Activated CD8-positive, alpha-beta T cell treated with anti-CD3 and anti-CD28 coated beads for 36 hours (primary cell): ENCODE measurements around the gene PLEKHN1. TPM values are rescaled to one million over a fixed set of nuclear protein-coding genes. Genes with fewer than 3 reads are reported as not detected.

Experiments
- ATAC-seq: fragments of 200-7000 bp; cut with Tn5 transposase; one replicate; pipeline ENCODE4 v1.10.0; 2021; ENCODE audit warnings: mild to moderate bottlenecking, moderate library complexity
- CTCF ChIA-PET: fragments of 350-600 bp; sonication (Branson Sonifier 250); formaldehyde crosslinking; loops from one replicate; lab custom pipeline; 2021; ENCODE audit warnings: antibody characterized with exemption; lab: Charles Lee
- POLR2A ChIA-PET: fragments of 350-600 bp; sonication (Branson Sonifier 250); formaldehyde crosslinking; loops from one replicate; lab custom pipeline; 2021; ENCODE audit warnings: antibody characterized with exemption; lab: Charles Lee
- DNase-seq: peaks from one replicate; pipeline ENCODE4 v3.0.0-alpha.2; 2020
- H3K27ac Mint-ChIP-seq: one replicate; pipeline ENCODE4 v1.8.0; 2021; ENCODE audit warnings: mild to moderate bottlenecking, mixed read lengths
- H3K27me3 Mint-ChIP-seq: one replicate; pipeline ENCODE4 v1.8.0; 2021; ENCODE audit warnings: mixed read lengths
- H3K36me3 Mint-ChIP-seq: one replicate; pipeline ENCODE4 v1.8.0; 2021; ENCODE audit warnings: low read depth, mixed read lengths
- H3K4me1 Mint-ChIP-seq: one replicate; pipeline ENCODE4 v1.8.0; 2021; ENCODE audit warnings: low read depth, mixed read lengths
- H3K4me3 Mint-ChIP-seq: one replicate; pipeline ENCODE4 v1.8.0; 2021; ENCODE audit warnings: mild to moderate bottlenecking, moderate library complexity, mixed read lengths
- H3K9me3 Mint-ChIP-seq: one replicate; pipeline ENCODE4 v1.8.0; 2021; ENCODE audit warnings: mixed read lengths
- CTCF ChIP-seq: fragments of 200-600 bp; IDR thresholded peaks from one replicate; pipeline ENCODE4 v1.8.0; 2022; ENCODE audit warnings: antibody characterized with exemption, mild to moderate bottlenecking
- intact Hi-C: fragments of 100-400 bp; cut with micrococcal nuclease; formaldehyde crosslinking; loops from one replicate; pipeline ENCODE4 v1.10.0; 2022
- total RNA-seq, 2 experiments: library from RNA; stranded (reverse); gene quantifications; one replicate each; pipeline ENCODE4 v1.2.3, GENCODE V29; 2021

PLEKHN1 gene
- total RNA-seq, 2 experiments from 2014 or later, result 1.0 to 1.3 TPM

DNA sequence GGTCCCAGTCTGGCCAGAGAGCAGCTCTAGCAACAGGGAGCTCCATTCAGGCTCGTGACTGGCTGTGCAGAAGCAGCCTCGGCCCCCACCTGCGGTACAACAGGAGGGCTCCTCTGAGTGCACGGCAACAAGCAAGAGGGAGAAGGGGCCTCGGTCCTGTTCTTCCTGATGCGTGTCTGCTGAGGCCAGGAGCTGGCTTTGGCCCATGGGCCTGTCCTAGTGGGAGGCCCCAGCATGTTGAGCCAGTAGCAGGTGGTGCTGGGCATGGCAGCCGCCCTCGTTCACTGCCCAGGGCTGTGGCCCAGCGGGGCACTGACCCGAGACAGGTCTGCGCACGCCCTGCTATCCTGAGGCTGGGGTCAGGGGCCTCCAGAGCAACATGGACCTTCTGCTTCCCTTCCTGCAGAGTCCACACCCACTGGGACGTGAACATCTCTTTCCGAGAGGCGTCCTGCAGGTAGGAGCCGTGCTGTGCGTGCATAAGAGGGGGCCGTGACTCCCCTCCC, 35.6 kb upstream of the PLEKHN1 start:
- Mint-ChIP-seq H3K9me3 (no peaks in the 10 kb centered on the region), H3K27me3 (peaks cover 26% of the 10 kb centered on the region), H3K4me3 (no peak overlapping the region), H3K4me1 (no peaks in the 10 kb centered on the region), H3K36me3 (no peaks in the 10 kb centered on the region), H3K27ac (no peak overlapping the region)
- POLR2A ChIA-PET, result interaction anchor here (0.8 to 1.0 kb wide), 2 partner anchors 10 to 13 kb away, joined by 3 to 4 read pairs; no protein-coding TSS in a partner anchor
- ATAC-seq, result no peak
- DNase-seq, result no peak
- CTCF ChIA-PET, result interaction anchor here (1.7 kb wide), 1 partner anchor 26 kb away, joined by 6 read pairs; no protein-coding TSS in a partner anchor
- intact Hi-C loops, result no loop called here
- TF ChIP-seq CTCF, result no peak

GRCh38 chr1:931380-932172, 34.7 kb upstream of the PLEKHN1 start:
- CTCF ChIA-PET, result interaction anchor here (1.7 kb wide), 1 partner anchor 27 kb away, joined by 6 read pairs; no protein-coding TSS in a partner anchor
- no peak for TF ChIP-seq CTCF
- intact Hi-C loops, result no loop called here

DNA sequence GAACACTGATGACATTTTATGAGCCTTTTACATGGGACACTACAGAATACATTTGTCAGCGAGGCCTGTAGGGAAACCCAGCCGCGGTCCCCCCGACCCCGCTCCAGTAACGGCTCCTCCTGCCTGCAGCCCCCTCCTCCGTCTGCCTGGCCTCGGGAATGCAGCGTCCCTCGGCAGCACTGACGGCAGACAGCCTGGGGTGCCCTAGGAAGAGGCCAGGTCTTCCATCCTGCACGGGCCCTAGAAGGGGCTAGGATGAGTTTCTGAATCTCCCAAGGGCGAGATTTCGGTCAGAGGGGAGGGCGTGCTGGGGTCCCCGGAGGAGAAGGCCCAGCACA, 34.1 kb upstream of the PLEKHN1 start:
- H3K27me3 Mint-ChIP-seq, result peaks cover 14% of the 10 kb centered on the region
- DNase-seq (no peak), ATAC-seq (no peak)
- H3K4me3 Mint-ChIP-seq, result no peak overlapping the region
- no peaks in the 10 kb centered on the region for H3K36me3 Mint-ChIP-seq
- no peaks in the 10 kb centered on the region for H3K9me3 Mint-ChIP-seq
- POLR2A ChIA-PET, result no interaction called here
- H3K27ac Mint-ChIP-seq, result no peak overlapping the region
- CTCF ChIA-PET, result interaction anchor here (1.7 kb wide), 1 partner anchor 28 kb away, joined by 6 read pairs; no protein-coding TSS in a partner anchor
- no peaks in the 10 kb centered on the region for H3K4me1 Mint-ChIP-seq
- intact Hi-C loops, result no loop called here
- TF ChIP-seq CTCF, result no peak

More at GRCh38 chr1:931380-932172, 34.7 kb upstream of the PLEKHN1 start:
- H3K4me1 Mint-ChIP-seq, result no peaks in the 10 kb centered on the region
- no peaks in the 10 kb centered on the region for H3K36me3 Mint-ChIP-seq
- H3K4me3 Mint-ChIP-seq, result no peak overlapping the region
- no peak overlapping the region for H3K27ac Mint-ChIP-seq
- no peak for ATAC-seq
- no peak for DNase-seq
- H3K27me3 Mint-ChIP-seq, result peaks cover 18% of the 10 kb centered on the region
- POLR2A ChIA-PET, result interaction anchor here (0.8 kb wide), 1 partner anchor 14 kb away, joined by 3 read pairs; no protein-coding TSS in a partner anchor
- H3K9me3 Mint-ChIP-seq, result no peaks in the 10 kb centered on the region

- peaks cover 11% of the 10 kb centered on the region for H3K27me3 Mint-ChIP-seq
- TF ChIP-seq CTCF, result no peak
- ChIA-PET CTCF (no interaction called here), POLR2A (no interaction called here)
- H3K36me3 Mint-ChIP-seq, result no peaks in the 10 kb centered on the region
- ATAC-seq (no peak), DNase-seq (no peak)
- no peaks in the 10 kb centered on the region for H3K9me3 Mint-ChIP-seq
- H3K4me1 Mint-ChIP-seq, result no peaks in the 10 kb centered on the region
- no peak overlapping the region for H3K27ac Mint-ChIP-seq
- intact Hi-C loops, result no loop called here
- no peak overlapping the region for H3K4me3 Mint-ChIP-seq
Observed at GRCh38 chr1:932776-933602, 33.3 kb upstream of the PLEKHN1 start.
